Gastroesophageal sphincter (tissue), 4 donors: Measurements from ENCODE around the gene MEF2A. TPM values are rescaled to one million over a fixed set of nuclear protein-coding genes. Genes with fewer than 3 reads are reported as not detected.

ENCODE experiments used
- ATAC-seq: fragments of 150-250 bp; one replicate; pipeline ENCODE4 v1.9.1; 2016; ENCODE audit warnings: mild to moderate bottlenecking, moderate library complexity
- H3K27ac ChIP-seq, 4 donors: fragments of 200-600 bp; sonication (generic) in 3 of 4; 1 replicate in 3 of 4; 2 replicates in 1 of 4; pipeline ENCODE4 v1.5.1; 2016 to 2019
- H3K27me3 ChIP-seq: fragments of 200-600 bp; sonication (generic); one replicate; pipeline ENCODE4 v1.5.1; 2019
- H3K36me3 ChIP-seq, 2 donors: fragments of 200-600 bp; sonication (generic); one replicate each; pipeline ENCODE4 v1.5.1; 2019; ENCODE audit warnings: control low read depth in 1 of 2
- H3K4me1 ChIP-seq, 3 donors: fragments of 200-600 bp; sonication (generic); 1 replicate in 2 of 3; 2 replicates in 1 of 3; pipeline ENCODE4 v1.5.1; 2016 to 2019; ENCODE audit warnings: control low read depth in 2 of 3
- H3K4me3 ChIP-seq, 2 donors: fragments of 200-600 bp; sonication (generic); one replicate each; pipeline ENCODE4 v1.5.1; 2019; ENCODE audit warnings: mild to moderate bottlenecking in 1 of 2, moderate library complexity in 1 of 2
- H3K9me3 ChIP-seq, 3 donors: fragments of 200-600 bp; sonication (generic); one replicate each; pipeline ENCODE4 v1.5.1; 2017 to 2019; ENCODE audit warnings: control low read depth in 2 of 3
- EP300 ChIP-seq: sonication (generic); formaldehyde crosslinking; IDR thresholded peaks from one replicate; pipeline ENCODE4 v1.6.1; 2017; ENCODE audit warnings: antibody characterized with exemption, mild to moderate bottlenecking
- POLR2A ChIP-seq, 2 donors: fragments of 450-650 bp; IDR thresholded peaks; one replicate each; pipeline ENCODE4 v1.6.1; 2017; ENCODE audit warnings: antibody characterized with exemption in 2 of 2, mild to moderate bottlenecking in 2 of 2, moderate library complexity in 1 of 2
- POLR2AphosphoS5 ChIP-seq: sonication (generic); formaldehyde crosslinking; IDR thresholded peaks from one replicate; pipeline ENCODE4 v1.6.1; 2017; ENCODE audit warnings: antibody characterized with exemption
- WGBS, 2 donors: methylation state at CpG; one replicate each; pipeline ENCODE4 v1.1.5; 2018; ENCODE audit warnings: low coverage in 1 of 2; 5-methylcytosine and 5-hydroxymethylcytosine counted together
- total RNA-seq, 4 donors: library from RNA; depleted of rRNA; stranded (reverse); fragments of >200 nt; gene quantifications; one replicate each; pipeline ENCODE4 v1.1.0, GENCODE V29; 2016
- TF ChIP-seq, protein P1 (sequence below), 4 experiments: fragments of 200-600 bp in 2 of 4; fragments of 450-650 bp in 2 of 4; sonication (generic) in 1 of 4; IDR thresholded peaks; one replicate each; pipeline ENCODE4 v1.5.1; 2017 to 2019; ENCODE audit warnings: antibody characterized with exemption in 4 of 4, mild to moderate bottlenecking in 2 of 4, moderate library complexity in 2 of 4

Gene MEF2A
- total RNA-seq, 4 donors from 2014 or later = 68.8 to 133 (median 95.7) TPM

DNA sequence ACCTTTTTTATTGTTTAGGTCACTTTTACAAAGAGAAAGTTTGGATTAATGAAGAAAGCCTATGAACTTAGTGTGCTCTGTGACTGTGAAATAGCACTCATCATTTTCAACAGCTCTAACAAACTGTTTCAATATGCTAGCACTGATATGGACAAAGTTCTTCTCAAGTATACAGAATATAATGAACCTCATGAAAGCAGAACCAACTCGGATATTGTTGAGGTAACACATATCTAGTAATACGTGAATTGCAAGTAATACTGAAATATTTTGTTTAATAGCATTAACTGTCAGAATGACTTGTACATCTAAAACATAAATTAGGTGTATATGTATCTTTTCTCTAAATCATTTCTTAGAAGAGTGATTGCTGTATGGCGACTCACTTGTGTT is 79.8 kb downstream of the MEF2A start:
- Histone ChIP-seq H3K4me3 (no peak overlapping the region), H3K36me3 (peaks cover 0 to 19% of the 10 kb centered on the region in 2 donors), H3K27ac (no peak overlapping the region), H3K4me1 (peaks cover 0 to 4% (median 0%) of the 10 kb centered on the region in 3 donors), H3K27me3 (no peaks in the 10 kb centered on the region), H3K9me3 (peaks cover 0 to 4% (median 0%) of the 10 kb centered on the region in 3 donors)
- TF ChIP-seq, protein P1, sequence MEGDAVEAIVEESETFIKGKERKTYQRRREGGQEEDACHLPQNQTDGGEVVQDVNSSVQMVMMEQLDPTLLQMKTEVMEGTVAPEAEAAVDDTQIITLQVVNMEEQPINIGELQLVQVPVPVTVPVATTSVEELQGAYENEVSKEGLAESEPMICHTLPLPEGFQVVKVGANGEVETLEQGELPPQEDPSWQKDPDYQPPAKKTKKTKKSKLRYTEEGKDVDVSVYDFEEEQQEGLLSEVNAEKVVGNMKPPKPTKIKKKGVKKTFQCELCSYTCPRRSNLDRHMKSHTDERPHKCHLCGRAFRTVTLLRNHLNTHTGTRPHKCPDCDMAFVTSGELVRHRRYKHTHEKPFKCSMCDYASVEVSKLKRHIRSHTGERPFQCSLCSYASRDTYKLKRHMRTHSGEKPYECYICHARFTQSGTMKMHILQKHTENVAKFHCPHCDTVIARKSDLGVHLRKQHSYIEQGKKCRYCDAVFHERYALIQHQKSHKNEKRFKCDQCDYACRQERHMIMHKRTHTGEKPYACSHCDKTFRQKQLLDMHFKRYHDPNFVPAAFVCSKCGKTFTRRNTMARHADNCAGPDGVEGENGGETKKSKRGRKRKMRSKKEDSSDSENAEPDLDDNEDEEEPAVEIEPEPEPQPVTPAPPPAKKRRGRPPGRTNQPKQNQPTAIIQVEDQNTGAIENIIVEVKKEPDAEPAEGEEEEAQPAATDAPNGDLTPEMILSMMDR (IDR thresholded peaks at IDR 0.05) = no peak
- TF ChIP-seq EP300 (no peak), POLR2AphosphoS5 (no peak)
- WGBS, 2 donors = 94 to 98% methylated on average over 3 of the region's 3 CpGs
- ATAC-seq = no peak

DNA sequence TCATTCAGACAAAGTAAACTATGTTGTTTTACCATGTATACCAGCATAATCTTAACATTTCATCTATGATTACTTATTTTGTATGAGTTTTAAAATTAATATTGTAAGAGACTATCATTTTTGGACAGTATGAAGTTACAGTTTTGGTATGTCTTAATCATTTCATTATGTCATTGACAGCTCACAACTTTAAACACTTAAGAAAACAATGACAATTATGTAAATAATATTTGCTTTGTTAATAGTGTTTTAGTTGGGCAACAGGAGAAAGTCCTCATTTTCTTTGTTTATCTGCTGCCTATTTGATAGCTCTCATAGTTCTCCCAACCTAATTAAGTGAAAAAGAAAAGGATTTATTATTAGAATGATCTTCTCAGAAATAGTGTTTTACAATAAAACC is 80.2 kb downstream of the MEF2A start:
- Histone ChIP-seq H3K36me3 (peaks cover 0 to 16% of the 10 kb centered on the region in 2 donors), H3K27ac (no peak overlapping the region), H3K9me3 (peaks cover 0 to 4% (median 0%) of the 10 kb centered on the region in 3 donors), H3K4me1 (peaks cover 0 to 4% (median 0%) of the 10 kb centered on the region in 3 donors), H3K27me3 (no peaks in the 10 kb centered on the region), H3K4me3 (no peak overlapping the region)
- no peak for TF ChIP-seq EP300
- TF ChIP-seq, protein P1 (IDR thresholded peaks at IDR 0.05) = no peak
- no peak for TF ChIP-seq POLR2AphosphoS5
- TF ChIP-seq POLR2A (IDR thresholded peaks at IDR 0.05) = no peak
- no peak for ATAC-seq

DNA sequence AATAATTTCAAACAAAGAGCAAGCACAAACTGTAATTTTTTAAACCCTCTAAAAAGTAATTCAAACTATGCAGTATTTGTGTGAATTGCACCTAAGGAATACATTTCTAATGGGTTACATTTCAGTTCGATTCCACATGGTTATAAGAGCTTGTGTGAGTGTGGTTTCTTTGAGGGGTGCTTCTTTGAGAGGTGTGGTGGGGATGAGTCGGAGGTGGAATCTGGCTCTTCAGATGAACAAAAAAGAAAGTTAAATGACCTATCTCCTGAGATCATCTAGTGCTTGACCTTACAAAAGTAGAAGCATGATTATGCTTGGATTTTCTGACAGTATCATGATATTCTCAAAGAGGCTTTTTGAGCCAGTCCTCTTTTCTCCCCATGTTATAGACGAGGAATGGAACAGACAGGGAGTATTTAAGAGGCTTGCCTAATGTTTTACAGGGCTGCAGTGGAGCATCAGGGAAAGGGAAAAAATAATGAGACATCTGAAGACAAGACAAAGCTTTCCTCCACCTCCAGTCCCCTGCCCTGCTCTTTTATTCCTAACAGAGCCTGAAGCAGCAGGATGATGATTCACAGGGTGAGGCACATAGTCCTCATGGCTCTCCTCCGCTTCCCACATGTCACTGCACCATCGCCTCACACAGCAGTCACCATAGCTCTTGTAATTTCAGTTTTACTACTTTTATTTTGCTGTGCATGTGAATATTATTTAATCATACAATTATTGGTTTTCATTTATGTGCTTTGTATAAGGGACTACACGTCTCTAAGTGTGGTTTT is 85.4 kb downstream of the MEF2A start:
- no peak for ATAC-seq
- TF ChIP-seq EP300 = no peak
- TF ChIP-seq, protein P1 (IDR thresholded peaks at IDR 0.05) = no peak
- TF ChIP-seq POLR2A (IDR thresholded peaks at IDR 0.05) = no peak
- TF ChIP-seq POLR2AphosphoS5 = no peak
- Histone ChIP-seq H3K4me3 (no peak overlapping the region), H3K27ac (no peak overlapping the region), H3K36me3 (peaks cover 0 to 14% of the 10 kb centered on the region in 2 donors), H3K4me1 (peaks cover 0 to 4% (median 0%) of the 10 kb centered on the region in 3 donors), H3K27me3 (no peaks in the 10 kb centered on the region), H3K9me3 (peaks cover 0 to 4% (median 0%) of the 10 kb centered on the region in 3 donors)
- 87 to 89% methylated on average over 6 of the region's 6 CpGs for WGBS, 2 donors

DNA sequence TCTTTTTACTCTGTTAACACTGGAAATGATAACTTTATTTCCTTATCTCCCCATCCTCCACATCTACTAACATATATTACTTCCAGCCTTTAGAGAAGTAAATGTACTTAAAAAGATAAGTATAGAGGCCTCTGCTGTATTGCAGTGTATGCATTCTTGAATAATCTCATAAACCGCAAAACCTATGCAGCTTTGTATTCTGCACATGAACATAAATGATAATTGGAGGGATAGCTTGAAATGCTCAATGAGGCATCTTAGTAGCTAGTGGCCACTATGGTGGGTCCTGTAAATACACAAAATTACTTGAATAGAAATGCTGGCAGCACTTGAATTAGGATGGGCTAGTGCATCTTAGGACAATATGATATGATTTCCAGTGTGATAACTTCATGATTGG is 90.4 kb downstream of the MEF2A start:
- 100% methylated on average over 1 of the region's 1 CpG for WGBS, 2 donors
- no peak for ATAC-seq

More for the DNA sequence above, 90.4 kb downstream of the MEF2A start:
- no peak overlapping the region for H3K4me3 ChIP-seq
- H3K9me3 ChIP-seq = no peaks in the 10 kb centered on the region
- TF ChIP-seq, protein P1 (IDR thresholded peaks at IDR 0.05) = no peak
- TF ChIP-seq POLR2AphosphoS5 = no peak
- no peak for TF ChIP-seq POLR2A (IDR thresholded peaks at IDR 0.05)
- no peak for TF ChIP-seq EP300
- peaks cover 0 to 20% of the 10 kb centered on the region in 2 donors for H3K36me3 ChIP-seq
- H3K27ac ChIP-seq = no peak overlapping the region
- H3K4me1 ChIP-seq = peaks cover 0 to 3% (median 0%) of the 10 kb centered on the region in 3 donors
- no peaks in the 10 kb centered on the region for H3K27me3 ChIP-seq
